RCC 7860 (cell line): ENCODE results near the gene GABARAP.

Experiments used
- DNase-seq: peaks from one replicate; pipeline ENCODE4 v3.0.0-alpha.2; 2015; ENCODE audit warnings: low spot score
- FAIRE-seq: peaks from 2 replicates; lab custom pipeline; 2012; peaks lifted over from hg19 to GRCh38; lab: Jason Lieb, UNC

GABARAP gene

DNA sequence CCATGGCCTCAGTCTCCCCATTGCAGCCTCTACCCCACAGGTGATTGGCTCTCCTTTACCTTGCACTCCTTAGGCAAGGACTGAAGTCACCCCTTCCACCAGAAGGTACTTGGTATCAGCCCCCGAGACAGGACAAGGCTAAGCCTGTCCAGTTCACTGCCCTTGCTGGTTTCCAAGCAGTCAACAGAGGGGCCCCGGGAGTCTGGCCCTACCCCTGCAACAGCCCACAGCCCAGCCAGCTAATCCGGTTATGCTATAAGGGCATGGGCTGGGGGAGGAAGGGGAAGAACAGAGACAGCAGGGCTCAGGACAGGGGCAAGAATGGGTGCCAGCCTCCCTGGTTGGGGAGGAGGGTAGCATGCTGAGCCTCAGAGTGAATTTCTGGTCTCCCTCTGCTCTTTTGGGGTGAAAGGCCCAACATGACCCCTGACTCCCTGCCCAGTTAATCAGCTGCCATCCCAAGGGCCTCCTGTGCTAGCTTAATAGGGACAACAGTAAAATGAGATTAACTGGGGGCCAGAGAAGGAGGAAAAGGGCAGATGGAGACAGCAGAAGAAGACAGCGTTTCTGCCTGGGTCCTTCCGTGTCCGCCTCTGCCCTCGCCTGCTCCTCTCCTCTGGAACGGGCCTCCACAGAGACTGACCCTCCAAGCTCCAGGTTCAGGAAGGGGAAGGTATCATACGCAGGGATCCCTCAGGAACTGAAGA lies 33.3 kb downstream of the GABARAP start:
- DNase-seq: no peak
- FAIRE-seq: no peak

DNA sequence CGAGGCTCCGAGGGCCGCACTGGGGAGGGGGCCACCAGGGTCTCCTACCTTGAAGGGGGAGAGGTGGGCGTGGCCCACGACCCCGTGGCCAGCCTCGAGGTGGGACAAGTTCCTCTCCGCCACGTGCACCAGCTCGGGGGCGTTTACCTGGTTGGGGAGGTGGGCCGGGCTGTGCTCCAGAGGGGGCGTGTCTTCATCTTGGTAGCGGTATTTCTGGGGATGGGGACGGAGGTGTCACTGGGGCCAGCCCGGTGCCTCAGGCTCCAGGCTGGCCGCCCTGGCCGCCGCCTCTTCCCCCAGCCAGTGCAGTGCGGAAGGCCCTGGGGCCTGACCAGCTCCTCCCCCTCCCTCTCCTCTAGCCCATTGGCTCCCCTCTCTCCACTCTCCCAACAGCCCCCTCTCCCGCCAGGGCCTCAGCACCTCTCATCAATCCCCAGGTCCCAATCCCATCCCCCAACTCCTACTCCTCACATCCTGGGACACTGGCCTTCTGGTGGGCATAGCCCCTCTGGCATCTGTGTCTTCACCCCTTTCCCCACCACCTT lies 34.1 kb downstream of the GABARAP start:
- FAIRE-seq: no peak
- DNase-seq: no peak

DNA sequence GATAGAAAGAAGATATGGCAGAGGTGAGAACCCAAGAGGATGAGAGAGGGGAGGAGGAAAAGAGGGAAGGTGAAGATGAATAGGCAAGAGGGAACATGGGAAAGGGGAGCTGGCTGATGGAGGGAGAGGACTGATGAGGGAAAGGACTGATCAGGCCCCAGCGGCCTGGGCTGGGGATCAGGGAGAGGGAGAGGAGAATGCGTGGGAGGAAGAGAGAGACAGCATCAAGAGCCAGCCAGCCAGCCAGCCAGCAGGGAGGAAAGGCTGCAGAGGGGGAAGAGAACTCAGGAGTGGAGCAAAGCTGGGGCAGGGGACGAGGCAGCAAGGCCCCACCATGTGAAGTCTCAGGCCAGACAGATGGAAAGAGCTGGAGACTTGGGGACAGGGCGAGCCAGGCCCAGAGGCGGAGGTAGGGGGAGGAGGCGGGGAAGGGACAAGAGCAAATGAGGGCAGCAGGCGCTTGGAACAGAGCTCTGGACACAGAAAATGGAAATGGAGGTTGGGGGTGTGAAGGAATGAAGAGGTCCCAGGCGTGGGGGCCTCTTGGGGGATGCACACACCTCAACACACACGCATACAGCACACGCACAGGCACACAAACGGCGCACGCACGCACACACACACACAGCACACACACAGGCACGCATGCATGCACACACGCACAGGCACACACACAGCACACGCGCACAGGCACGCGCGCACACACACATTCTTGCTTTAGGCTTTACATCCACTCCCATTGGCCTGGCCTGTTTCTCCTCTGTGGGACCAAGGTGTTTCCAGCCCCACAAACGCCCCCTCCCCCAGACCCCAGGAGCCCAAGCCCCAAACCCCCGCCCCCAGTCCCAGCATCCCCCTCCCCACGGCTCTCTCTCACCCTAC lies 34.9 kb downstream of the GABARAP start:
- FAIRE-seq: no peak
- DNase-seq: no peak

DNA sequence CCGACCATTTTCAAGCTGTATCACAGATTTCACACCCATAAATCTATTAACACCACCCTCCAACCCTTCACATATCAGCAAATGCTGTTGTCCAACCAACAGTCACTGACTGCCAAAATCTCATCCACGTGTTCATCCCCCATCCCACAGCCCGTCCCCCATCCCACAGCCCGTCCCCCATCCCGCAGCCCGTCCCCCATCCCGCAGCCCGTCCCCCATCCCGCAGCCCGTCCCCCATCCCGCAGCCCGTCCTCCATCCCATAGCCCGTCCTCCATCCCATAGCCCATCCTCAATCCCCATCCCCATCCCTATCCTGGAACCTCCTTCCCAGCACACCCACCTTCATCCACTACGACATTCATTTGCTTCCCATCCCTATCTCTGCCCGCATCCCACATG lies 36.7 kb downstream of the GABARAP start:
- DNase-seq (no peak), FAIRE-seq (no peak)

DNA sequence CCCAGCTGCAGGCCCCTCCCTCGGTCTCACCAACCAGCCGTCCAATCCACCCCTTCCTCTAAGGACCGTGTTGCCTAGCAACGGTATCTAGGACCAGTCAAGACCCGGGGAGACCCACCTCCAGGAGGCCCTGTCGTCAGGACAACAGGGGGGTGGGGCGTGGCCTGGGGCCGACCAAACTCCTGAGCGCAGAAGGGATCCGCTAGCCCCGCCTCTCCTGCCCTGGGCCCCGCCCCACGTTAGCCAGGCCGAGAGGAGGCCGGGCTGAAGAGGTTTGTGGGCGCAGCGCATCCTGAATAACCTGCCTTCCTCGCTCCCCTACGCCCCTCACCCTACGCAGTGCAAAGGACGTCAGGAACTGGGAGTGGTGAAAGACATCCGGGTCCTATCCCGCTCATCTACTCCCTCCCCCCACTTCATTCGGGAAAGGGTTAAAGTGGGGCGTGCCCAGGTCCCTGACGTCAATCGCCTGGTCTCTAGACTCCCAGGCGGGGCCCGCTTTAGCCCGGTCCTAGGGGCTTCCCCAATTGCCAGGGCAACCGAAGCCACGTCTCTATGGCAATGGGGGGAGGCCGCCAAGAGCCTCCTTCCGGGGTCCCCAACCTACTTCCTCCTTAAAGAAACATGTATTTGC lies 37.3 kb downstream of the GABARAP start:
- no peak for FAIRE-seq
- DNase-seq: no peak

DNA sequence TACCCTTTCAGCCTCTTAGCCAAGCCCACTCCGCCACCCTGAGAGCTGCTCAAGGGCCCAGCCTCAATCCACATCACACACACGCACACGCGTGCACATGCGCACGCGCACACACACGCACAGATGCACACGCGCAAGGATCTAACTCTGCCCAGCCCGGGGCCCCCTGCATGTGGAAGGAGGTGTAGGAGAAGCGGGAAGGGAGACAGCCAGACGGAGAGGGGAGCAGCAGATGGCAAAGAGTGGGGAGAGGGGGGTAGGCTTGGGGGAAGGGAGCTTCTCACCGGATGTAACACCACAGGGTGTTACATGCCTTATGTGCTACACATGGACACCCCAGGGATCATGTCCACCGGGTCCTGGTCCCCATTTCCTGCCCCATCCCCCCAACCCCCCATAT lies 37.9 kb downstream of the GABARAP start:
- DNase-seq (no peak), FAIRE-seq (no peak)

DNA sequence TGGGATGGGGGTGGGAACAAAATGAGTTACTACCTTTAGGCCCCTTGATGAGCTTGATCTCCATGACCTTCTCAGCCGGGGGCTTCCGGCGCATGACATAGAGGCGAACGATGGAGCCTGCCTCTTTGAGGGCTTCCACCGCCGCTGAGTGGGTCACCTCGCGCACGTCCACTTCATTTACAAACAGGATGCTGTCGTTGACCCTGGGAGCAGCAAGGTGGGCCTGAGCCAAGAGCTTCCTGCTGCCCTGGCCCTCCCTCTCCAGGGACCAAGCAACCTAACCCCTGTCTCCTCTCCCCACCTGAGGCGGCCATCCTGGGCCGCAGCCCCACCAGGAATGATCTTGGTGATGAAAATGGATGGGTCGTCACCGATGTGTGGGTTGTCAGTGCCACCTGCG lies 38.9 kb downstream of the GABARAP start:
- DNase-seq (no peak), FAIRE-seq (no peak)

DNA sequence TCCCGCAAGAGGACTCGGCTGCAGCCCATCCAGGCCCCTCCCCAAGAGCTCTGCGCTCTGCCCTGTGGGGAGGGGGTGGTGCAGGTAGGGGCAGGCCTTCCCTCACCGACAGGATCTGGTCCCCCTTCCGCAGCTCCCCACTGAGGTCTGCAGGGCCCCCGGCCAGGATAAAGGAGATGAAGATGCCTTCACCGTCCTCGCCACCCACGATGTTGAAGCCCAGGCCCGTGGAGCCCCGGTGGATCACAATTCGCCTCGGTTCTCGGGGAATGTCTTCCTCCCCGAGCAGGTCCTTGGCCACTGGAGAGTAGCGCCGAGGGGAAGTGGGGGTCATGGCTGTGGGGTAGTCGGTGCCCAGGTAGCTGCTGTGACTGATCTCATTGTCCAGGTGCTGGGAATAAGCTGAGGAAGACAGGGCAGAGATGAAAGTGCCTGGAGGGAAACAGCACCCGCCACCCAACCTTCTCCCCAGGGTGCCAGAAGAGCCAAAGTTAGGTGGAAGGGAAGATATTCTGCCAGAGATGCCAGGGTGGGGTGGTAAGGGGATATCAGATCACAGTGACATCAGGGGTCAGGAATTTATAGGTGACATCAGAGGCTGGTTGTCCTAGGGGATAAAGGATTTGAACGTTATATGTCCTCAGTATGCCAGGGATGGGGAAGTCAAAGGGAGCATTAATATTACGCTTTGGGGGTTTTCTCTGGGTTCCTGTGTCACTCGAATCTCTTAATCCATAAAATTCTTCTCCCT lies 45.4 kb downstream of the GABARAP start:
- FAIRE-seq: no peak
- DNase-seq: no peak

DNA sequence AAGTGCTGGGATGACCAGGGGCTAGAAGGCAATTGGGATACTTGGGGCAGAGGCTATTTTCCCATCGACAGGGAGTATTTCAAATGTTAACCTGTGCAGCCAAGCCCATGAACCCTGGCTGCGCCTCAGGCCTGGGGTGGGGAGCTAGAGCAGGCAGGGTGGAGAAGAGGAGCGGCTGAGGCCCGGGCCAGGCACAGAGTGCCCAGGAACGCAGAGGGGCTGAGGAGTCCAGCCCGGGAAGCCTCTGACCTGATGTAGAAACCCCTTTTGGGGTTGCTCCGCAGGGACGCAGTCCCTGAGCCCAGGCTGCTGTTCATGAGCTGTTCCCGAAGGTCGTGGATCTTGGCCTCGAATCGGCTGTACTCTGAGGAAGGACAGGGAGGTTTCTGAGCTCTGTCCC lies 46.3 kb downstream of the GABARAP start:
- no peak for DNase-seq
- FAIRE-seq: no peak

DNA sequence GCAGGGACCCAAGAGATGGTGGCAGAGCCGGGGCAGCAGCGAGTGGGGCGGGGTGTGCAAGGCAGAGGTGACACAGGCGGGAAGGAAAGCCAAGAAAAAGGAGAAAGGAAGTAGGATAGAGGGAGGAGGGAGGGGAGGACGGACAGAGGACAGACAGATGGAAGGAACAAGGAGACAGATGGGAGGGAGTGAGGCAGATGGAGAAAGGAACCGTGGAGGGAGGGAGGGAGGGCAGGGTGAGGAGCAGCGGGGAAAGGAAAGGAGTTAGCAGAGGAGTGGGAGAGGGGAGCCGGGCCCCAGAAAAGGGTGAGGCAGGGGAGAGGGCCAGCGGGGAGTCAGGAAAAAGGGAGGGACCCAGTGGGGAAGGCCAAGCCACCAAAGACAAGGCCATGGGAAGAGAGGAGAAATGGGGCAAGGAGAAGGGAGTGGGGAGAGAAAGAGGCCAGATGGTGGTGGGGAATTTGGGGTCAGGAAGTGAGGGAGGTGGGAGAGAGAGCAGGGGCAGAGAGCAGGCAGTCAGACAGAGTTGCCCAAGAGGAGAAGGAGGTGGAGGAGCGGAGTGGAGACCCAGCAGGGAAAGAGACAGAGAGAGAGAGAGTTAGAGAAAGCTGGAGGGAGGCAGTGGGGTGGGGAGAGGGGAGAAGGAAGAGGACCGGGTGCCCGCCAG lies 49.8 kb downstream of the GABARAP start:
- FAIRE-seq: no peak
- no peak for DNase-seq

DNA sequence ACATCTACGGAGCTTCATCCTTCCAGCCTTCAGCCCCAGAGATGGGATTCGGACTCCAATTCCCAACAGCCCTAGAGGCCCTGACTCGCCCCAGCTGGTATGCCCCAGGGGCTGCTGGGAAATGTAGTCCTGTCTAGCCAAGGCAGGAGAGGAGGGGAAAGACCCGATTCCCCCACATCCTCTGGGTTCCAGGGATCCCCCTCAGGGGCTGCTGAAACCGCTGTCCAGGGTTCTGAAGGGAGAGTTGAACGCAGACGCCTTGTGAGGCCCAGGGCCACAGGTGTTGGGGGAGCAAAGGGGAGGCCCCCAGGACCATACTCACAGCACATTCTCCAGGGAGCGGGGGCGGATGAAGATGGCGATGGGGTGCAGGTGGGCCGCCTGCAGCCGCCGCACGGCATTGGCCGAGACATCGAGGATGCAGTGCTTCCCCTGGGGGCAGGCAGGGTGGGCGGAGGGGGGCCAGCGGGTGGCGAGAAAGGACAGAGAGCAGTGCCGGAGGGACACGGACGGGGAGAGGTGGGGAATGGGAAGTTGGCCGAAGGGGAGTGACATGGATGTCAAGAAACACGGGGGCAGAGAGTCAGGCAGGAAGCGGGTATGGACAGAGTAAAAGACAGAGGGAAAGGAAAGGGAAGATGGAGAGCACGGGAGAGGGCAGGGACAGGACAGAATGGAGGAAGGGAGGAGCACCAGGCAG lies 50.5 kb downstream of the GABARAP start:
- DNase-seq (no peak), FAIRE-seq (no peak)

DNA sequence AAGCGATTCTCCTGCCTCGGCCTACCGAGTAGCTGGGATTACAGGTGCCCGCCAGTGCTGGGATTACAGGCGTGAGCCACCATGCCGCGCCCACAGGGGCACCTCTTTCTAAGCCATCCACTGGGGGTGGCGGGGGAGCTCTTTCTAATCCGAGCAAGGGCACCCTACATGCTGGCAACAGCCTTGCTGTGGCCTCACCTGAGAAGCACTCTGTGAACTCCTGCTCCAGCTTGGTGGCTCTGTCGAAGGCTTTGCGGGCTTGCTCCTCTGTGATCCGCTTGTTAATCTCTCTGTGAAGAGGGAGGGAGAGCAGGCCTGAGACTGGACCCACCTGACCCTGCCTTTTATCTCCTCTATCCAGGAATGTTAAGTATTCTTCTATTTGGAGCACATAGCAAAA lies 51.2 kb downstream of the GABARAP start:
- FAIRE-seq (no peak), DNase-seq (no peak)

DNA sequence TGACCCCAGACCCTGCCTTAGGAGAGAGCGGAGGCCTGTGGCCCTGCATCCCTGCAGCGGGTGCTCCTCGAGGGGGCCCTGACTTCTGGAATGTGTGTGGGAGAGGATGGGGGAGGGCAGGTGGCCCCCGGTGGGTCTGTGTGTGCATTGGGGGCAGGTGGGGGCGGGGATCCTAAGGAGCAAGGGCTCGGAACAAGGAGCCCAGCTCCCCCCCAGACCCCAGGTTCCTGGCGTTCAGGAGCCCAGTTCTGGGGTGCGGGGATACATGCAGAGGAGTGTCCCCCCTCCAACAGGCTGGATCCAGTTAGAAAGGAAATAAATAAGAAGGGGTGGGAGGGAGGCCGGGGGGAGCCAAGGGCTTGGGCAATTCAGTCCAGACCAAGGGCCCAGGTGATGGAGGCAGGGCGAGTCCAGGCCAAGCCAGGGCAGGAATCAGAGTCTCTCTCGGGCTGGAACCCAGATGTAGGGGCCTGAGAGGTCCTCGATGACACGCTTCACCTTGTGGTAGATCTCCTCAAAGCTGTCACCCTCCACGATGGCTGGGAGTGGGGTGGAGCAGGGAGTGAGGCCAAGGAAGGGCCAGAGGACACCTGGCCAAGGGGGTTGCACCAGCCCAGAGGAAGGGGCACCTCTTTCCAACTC lies 51.9 kb downstream of the GABARAP start:
- DNase-seq (no peak), FAIRE-seq (no peak)
